Measurements from ENCODE around the gene DIDO1.

GRCh38 chr20:62933966-62934365 lies 7.7 kb upstream of the DIDO1 start:
- TF ChIP-seq CTCF (IDR thresholded peaks at IDR 0.05) (no peak), ZFX (IDR thresholded peaks at IDR 0.05; ENCODE audit: borderline replicate concordance) (no peak)
